GM23248 (cell line): ENCODE measurements around the gene TSG101. TPM values are rescaled to one million over a fixed set of nuclear protein-coding genes. Genes with fewer than 3 reads are reported as not detected.
A peak's percentile ranks its signal among the peaks of the same experiment; 100 is the strongest.

Experiments used
- DNase-seq: peaks from one replicate; pipeline ENCODE4 v3.0.0-alpha.2; 2015
- H2AFZ ChIP-seq: fragments of 200-600 bp; sonication (generic); 2 replicates; pipeline ENCODE4 v1.6.1; 2016; ENCODE audit warnings: antibody characterized with exemption
- H3F3A ChIP-seq: fragments of 200-600 bp; sonication (generic); 2 replicates; pipeline ENCODE4 v1.6.1; 2016; ENCODE audit warnings: mild to moderate bottlenecking, antibody characterized with exemption, mixed run types; ENCODE audit not compliant: insufficient read depth
- H3K27ac ChIP-seq: fragments of 200-600 bp; sonication (generic); 2 replicates; pipeline ENCODE4 v1.5.1; 2016; ENCODE audit warnings: mild to moderate bottlenecking
- H3K27me3 ChIP-seq: fragments of 200-600 bp; sonication (generic); replicated peaks from 2 replicates; pipeline ENCODE4 v1.6.1; 2016; ENCODE audit warnings: mild to moderate bottlenecking; ENCODE audit not compliant: insufficient read depth
- H3K36me3 ChIP-seq: fragments of 200-600 bp; sonication (generic); 2 replicates; pipeline ENCODE4 v1.6.1; 2016; ENCODE audit warnings: low read depth, mild to moderate bottlenecking
- H3K4me1 ChIP-seq: fragments of 200-600 bp; sonication (generic); 2 replicates; pipeline ENCODE4 v1.6.1; 2016; ENCODE audit warnings: mild to moderate bottlenecking; ENCODE audit not compliant: insufficient read depth
- H3K4me2 ChIP-seq: fragments of 200-600 bp; sonication (generic); one replicate; pipeline ENCODE4 v1.6.1; 2016; ENCODE audit warnings: mild to moderate bottlenecking; ENCODE audit not compliant: unreplicated experiment
- H3K4me3 ChIP-seq: fragments of 200-600 bp; sonication (generic); 2 replicates; pipeline ENCODE4 v1.5.1; 2016; ENCODE audit warnings: mild to moderate bottlenecking
- H3K79me2 ChIP-seq: fragments of 200-600 bp; sonication (generic); 2 replicates; pipeline ENCODE4 v1.6.1; 2016; ENCODE audit warnings: mild to moderate bottlenecking; ENCODE audit not compliant: insufficient read depth
- H3K9ac ChIP-seq: fragments of 200-600 bp; sonication (generic); 2 replicates; pipeline ENCODE4 v1.6.1; 2016; ENCODE audit warnings: mild to moderate bottlenecking
- H3K9me2 ChIP-seq: fragments of 200-600 bp; sonication (generic); 2 replicates; pipeline ENCODE4 v1.6.1; 2016; ENCODE audit warnings: mixed run types, mild to moderate bottlenecking, moderate library complexity; ENCODE audit not compliant: insufficient read depth
- H3K9me3 ChIP-seq: fragments of 200-600 bp; sonication (generic); one replicate; pipeline ENCODE4 v1.6.1; 2017; ENCODE audit warnings: low read depth
- H4K20me1 ChIP-seq: fragments of 200-600 bp; sonication (generic); 2 replicates; pipeline ENCODE4 v1.6.0; 2016; ENCODE audit not compliant: insufficient read depth
- EZH2 ChIP-seq: fragments of 200-600 bp; sonication (generic); IDR thresholded peaks from 2 replicates; pipeline ENCODE4 v1.6.1; 2018; ENCODE audit warnings: antibody characterized with exemption, mild to moderate bottlenecking; ENCODE audit not compliant: insufficient read depth, poor library complexity, severe bottlenecking
- EZH2phosphoT487 ChIP-seq: fragments of 200-600 bp; sonication (generic); IDR thresholded peaks from 2 replicates; pipeline ENCODE4 v1.6.1; 2018; ENCODE audit warnings: antibody characterized with exemption, moderate library complexity, mild to moderate bottlenecking, low read depth; ENCODE audit not compliant: insufficient read depth
- WGBS, 2 experiments: methylation state at CpG; one replicate each; pipeline ENCODE4 v1.1.6; 2015 to 2017; ENCODE audit warnings: low lambda C conversion rate in 2 of 2, low coverage in 1 of 2; ENCODE audit errors: missing lambda C conversion rate in 2 of 2; 5-methylcytosine and 5-hydroxymethylcytosine counted together
- in situ Hi-C: fragments of 300-500 bp; cut with MboI; formaldehyde crosslinking; loops from 2 replicates; pipeline ENCODE4 v1.15.0; 2020
- polyA plus RNA-seq: library from polyadenylated mRNA; unstranded; fragments of >200 nt; fragmentation: Nextera tagmentation; extraction: Ambion mirVana; gene quantifications from 2 replicates; pipeline ENCODE4 v1.2.1, GENCODE V29; 2016
- total RNA-seq: library from RNA; depleted of rRNA; stranded (reverse); fragments of >200 nt; shearing (Covaris generic); gene quantifications from 2 replicates; pipeline ENCODE4 v1.2.3, GENCODE V29; 2014; rRNA removed

TSG101 gene, protein sequence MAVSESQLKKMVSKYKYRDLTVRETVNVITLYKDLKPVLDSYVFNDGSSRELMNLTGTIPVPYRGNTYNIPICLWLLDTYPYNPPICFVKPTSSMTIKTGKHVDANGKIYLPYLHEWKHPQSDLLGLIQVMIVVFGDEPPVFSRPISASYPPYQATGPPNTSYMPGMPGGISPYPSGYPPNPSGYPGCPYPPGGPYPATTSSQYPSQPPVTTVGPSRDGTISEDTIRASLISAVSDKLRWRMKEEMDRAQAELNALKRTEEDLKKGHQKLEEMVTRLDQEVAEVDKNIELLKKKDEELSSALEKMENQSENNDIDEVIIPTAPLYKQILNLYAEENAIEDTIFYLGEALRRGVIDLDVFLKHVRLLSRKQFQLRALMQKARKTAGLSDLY
- total RNA-seq: 125 and 136 TPM in 2 replicates
- polyA plus RNA-seq: 131 and 138 TPM in 2 replicates

GRCh38 chr11:18526521-18527296, at the start of gene TSG101:
Gene TSG101, minus strand, starts transcription at chr11:18526942. Its CDS starts 126 bp downstream, at chr11:18526816.
- no peaks in the 10 kb centered on the region for H3K9me3 ChIP-seq
- peak within 1 kb of the TSS; percentile 92 for H3K4me3 ChIP-seq
- H3K27ac ChIP-seq: peak within 1 kb of the TSS; percentile 95
- peak within 1 kb of the TSS; percentile 93 for H3K9ac ChIP-seq
- H2AFZ ChIP-seq: peak within 1 kb of the TSS; percentile 88
- H4K20me1 ChIP-seq: no peaks in the 10 kb centered on the region
- peaks cover 12% of the 10 kb centered on the region for H3K36me3 ChIP-seq
- 0% methylated on average over 31 to 50 of the region's 57 CpGs for WGBS, 2 experiments
- TF ChIP-seq EZH2phosphoT487 (no peak), EZH2 (no peak)
- H3K4me2 ChIP-seq: peak within 1 kb of the TSS; percentile 97
- in situ Hi-C loops: no loop called here
- no peaks in the 10 kb centered on the region for H3K9me2 ChIP-seq
- H3K27me3 ChIP-seq: no peaks in the 10 kb centered on the region
- H3K79me2 ChIP-seq: peaks cover 81% of the 10 kb centered on the region
- H3K4me1 ChIP-seq: peaks cover 11% of the 10 kb centered on the region
- peak; percentile 93 for DNase-seq
- peaks cover 25% of the 10 kb centered on the region for H3F3A ChIP-seq

GRCh38 chr11:18575361-18575760, 48.6 kb upstream of the TSG101 start:
- Histone ChIP-seq H3K9me2 (no peaks in the 10 kb centered on the region), H3K27me3 (no peaks in the 10 kb centered on the region), H3K27ac (no peak overlapping the region), H2AFZ (no peak overlapping the region), H3K4me1 (no peaks in the 10 kb centered on the region), H3K4me2 (no peak overlapping the region), H4K20me1 (no peaks in the 10 kb centered on the region), H3K9ac (no peak overlapping the region), H3K79me2 (0 out of 2 replicates have a peak, but pooled peaks cover 4% of the 10 kb centered on the region), H3K36me3 (peaks cover 26% of the 10 kb centered on the region), H3F3A (no peaks in the 10 kb centered on the region), H3K4me3 (no peak overlapping the region), H3K9me3 (no peaks in the 10 kb centered on the region)
- WGBS, 2 experiments: 97 to 100% methylated on average over 1 of the region's 1 CpG
- DNase-seq: no peak
- TF ChIP-seq EZH2phosphoT487: no peak
- in situ Hi-C loops: no loop called here

GRCh38 chr11:18567081-18567480, 40.3 kb upstream of the TSG101 start:
- TF ChIP-seq EZH2phosphoT487 (no peak), EZH2 (no peak)
- Histone ChIP-seq H3K79me2 (no peaks in the 10 kb centered on the region), H3K9me3 (no peaks in the 10 kb centered on the region), H3K4me2 (peak overlapping the region; percentile 47), H3F3A (peaks cover 21% of the 10 kb centered on the region), H3K4me1 (peaks cover 16% of the 10 kb centered on the region), H3K36me3 (peaks cover 21% of the 10 kb centered on the region), H3K9me2 (no peaks in the 10 kb centered on the region), H3K4me3 (no peak overlapping the region), H4K20me1 (no peaks in the 10 kb centered on the region), H3K27ac (peak overlapping the region; percentile 52), H3K9ac (peak overlapping the region; percentile 21; the same call in 1 of the 2 replicates), H3K27me3 (no peaks in the 10 kb centered on the region), H2AFZ (no peak overlapping the region)
- in situ Hi-C loops: no loop called here
- 29 to 30% methylated on average over 3 of the region's 3 CpGs for WGBS, 2 experiments
- peak; percentile 76 for DNase-seq

DNA sequence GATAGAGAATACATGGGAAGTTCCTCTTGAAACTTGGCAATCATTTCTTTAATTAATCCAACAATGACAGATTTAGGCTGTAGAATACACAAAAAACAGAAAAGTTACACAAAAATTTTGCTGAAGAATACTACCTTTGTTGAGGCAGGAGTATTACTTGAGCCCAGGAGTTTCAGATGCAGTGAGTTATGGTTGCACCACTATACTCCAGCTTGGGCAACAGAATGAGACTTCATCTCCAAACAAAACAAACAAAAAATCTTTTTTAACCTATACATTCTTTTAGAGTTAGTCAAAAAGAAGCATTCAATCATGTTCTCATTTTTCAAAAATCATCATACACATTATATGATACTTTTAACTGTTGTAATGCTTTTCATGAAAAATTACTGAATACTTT, 39.7 kb upstream of the TSG101 start:
- Histone ChIP-seq H3K79me2 (no peaks in the 10 kb centered on the region), H3K4me1 (peaks cover 16% of the 10 kb centered on the region), H3K27ac (peak overlapping the region; percentile 52), H3K36me3 (peaks cover 21% of the 10 kb centered on the region), H4K20me1 (no peaks in the 10 kb centered on the region), H3K4me2 (no peak overlapping the region), H3K4me3 (no peak overlapping the region), H3K27me3 (no peaks in the 10 kb centered on the region), H3K9me3 (no peaks in the 10 kb centered on the region), H3F3A (peaks cover 21% of the 10 kb centered on the region), H3K9ac (0 out of 2 replicates have a peak overlapping the region, but pooled peaks have one; percentile 21), H2AFZ (no peak overlapping the region), H3K9me2 (no peaks in the 10 kb centered on the region)
- no peak for TF ChIP-seq EZH2
- TF ChIP-seq EZH2phosphoT487: no peak
- in situ Hi-C loops: no loop called here
- DNase-seq: no peak
